Measurements from ENCODE around the gene RPIA. TPM values are rescaled to one million over a fixed set of nuclear protein-coding genes. Genes with fewer than 3 reads are reported as not detected.

RPIA gene
- total and polyA plus RNA-seq, 7 donors: 14.1 to 45.6 (median 21.2) TPM

GRCh38 chr2:88690591-88691338, 708 bp upstream of the RPIA start:
- peak in 2 of 4 donors; percentile 11 to 31 for ATAC-seq
- peak; percentile 41 to 61 for DNase-seq
- TF ChIP-seq, protein P1, sequence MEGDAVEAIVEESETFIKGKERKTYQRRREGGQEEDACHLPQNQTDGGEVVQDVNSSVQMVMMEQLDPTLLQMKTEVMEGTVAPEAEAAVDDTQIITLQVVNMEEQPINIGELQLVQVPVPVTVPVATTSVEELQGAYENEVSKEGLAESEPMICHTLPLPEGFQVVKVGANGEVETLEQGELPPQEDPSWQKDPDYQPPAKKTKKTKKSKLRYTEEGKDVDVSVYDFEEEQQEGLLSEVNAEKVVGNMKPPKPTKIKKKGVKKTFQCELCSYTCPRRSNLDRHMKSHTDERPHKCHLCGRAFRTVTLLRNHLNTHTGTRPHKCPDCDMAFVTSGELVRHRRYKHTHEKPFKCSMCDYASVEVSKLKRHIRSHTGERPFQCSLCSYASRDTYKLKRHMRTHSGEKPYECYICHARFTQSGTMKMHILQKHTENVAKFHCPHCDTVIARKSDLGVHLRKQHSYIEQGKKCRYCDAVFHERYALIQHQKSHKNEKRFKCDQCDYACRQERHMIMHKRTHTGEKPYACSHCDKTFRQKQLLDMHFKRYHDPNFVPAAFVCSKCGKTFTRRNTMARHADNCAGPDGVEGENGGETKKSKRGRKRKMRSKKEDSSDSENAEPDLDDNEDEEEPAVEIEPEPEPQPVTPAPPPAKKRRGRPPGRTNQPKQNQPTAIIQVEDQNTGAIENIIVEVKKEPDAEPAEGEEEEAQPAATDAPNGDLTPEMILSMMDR (IDR thresholded peaks at IDR 0.05): no peak
- peak overlapping the region; percentile 87 for H3K27ac ChIP-seq
- H3K27me3 ChIP-seq (ENCODE audit: insufficient read depth in 3 of 3, low read length in 2 of 3): no peaks in the 10 kb centered on the region
- peaks cover 0 to 11% of the 10 kb centered on the region in 2 donors for H3K36me3 ChIP-seq (ENCODE audit: insufficient read depth in 1 of 2, low read depth in 1 of 2)
- H3K4me1 ChIP-seq: peaks cover 43% of the 10 kb centered on the region
- no peaks in the 10 kb centered on the region for H3K9me3 ChIP-seq
- intact Hi-C loops (cut with DNase I): loop anchor here in 1 of 2 donors (5.0 kb wide), 1 partner anchor 47 kb away; no protein-coding TSS in a partner anchor
- 36 to 37% (median 36%) methylated on average over 20 of the region's 20 CpGs for WGBS, 3 donors
- H3K4me3 ChIP-seq: peak overlapping the region; percentile 80

DNA sequence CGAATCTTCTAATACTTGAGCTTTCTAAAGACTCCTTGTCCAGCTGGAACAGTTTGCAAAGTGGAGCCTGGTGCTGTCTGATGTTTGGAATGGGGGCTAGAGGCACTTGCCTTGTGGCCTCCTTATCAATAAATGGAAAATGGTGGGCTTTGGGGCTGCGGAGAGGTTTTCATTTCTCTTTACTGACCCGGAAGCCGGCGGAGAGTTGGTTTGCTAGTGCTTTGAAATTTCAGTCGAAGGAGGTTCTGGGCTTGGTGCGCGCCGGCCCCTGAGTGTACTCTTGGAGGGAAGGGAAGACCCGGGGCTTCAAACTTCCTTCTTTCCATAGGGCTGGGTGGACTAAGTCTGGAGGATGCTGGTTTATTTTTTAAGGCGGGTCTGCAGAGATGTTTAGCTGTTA, 714 bp downstream of the RPIA start:
- DNase-seq (peak in 1 of 2 donors; percentile 52), ATAC-seq (no peak)
- intact Hi-C loops (cut with DNase I): loop anchor here in 1 of 2 donors (5.0 kb wide), 1 partner anchor 45 kb away; no protein-coding TSS in a partner anchor
- Histone ChIP-seq H3K4me1 (peaks cover 48% of the 10 kb centered on the region), H3K27ac (peak overlapping the region; percentile 87), H3K4me3 (peak overlapping the region; percentile 80), H3K36me3 (ENCODE audit: insufficient read depth in 1 of 2, low read depth in 1 of 2) (peaks cover 0 to 3% of the 10 kb centered on the region in 2 donors), H3K9me3 (no peaks in the 10 kb centered on the region), H3K27me3 (ENCODE audit: insufficient read depth in 3 of 3, low read length in 2 of 3) (no peaks in the 10 kb centered on the region)
- WGBS, 3 donors: 2% methylated on average over 11 of the region's 11 CpGs
- TF ChIP-seq, protein P1 (IDR thresholded peaks at IDR 0.05): no peak

- TF ChIP-seq, protein P1 (IDR thresholded peaks at IDR 0.05): no peak
- DNase-seq: peak; percentile 62 to 75
- 35 to 51% (median 41%) methylated on average over 3 of the region's 3 CpGs for WGBS, 3 donors
- peak; percentile 66 to 77 (median 74) for ATAC-seq
- peaks cover 48% of the 10 kb centered on the region for H3K4me1 ChIP-seq
- H3K27ac ChIP-seq: peak overlapping the region; percentile 87
- intact Hi-C loops (cut with DNase I): loop anchor here in 1 of 2 donors (5.0 kb wide), 1 partner anchor 43 kb away; no protein-coding TSS in a partner anchor
- H3K4me3 ChIP-seq: peak overlapping the region; percentile 80
- H3K27me3 ChIP-seq (ENCODE audit: insufficient read depth in 3 of 3, low read length in 2 of 3): no peaks in the 10 kb centered on the region
- peaks cover 0 to 5% of the 10 kb centered on the region in 2 donors for H3K36me3 ChIP-seq (ENCODE audit: insufficient read depth in 1 of 2, low read depth in 1 of 2)
- no peaks in the 10 kb centered on the region for H3K9me3 ChIP-seq
These were observed 2.5 kb downstream of the RPIA start for GRCh38 chr2:88693911-88694414.

DNA sequence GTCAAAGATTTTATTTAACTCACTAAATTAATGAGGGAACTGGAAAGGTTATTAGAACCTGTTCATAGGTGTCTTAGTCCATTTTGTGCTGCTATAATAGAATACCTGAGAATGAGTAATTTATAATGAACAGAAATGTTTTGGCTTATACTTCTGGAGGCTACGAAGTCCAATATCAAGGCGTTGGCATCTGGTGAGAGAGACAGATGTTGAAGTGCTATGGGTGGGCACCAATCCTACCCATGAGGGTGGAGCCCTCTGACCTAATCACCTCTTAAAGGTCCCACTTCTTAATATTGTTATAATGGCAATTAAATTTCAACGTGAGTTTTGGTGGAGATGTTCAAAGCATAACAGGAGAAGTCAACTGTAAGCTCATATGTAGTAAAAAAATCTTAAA, 5.1 kb downstream of the RPIA start:
- WGBS, 3 donors: 66 to 79% (median 70%) methylated on average over 3 of the region's 3 CpGs
- H3K27me3 ChIP-seq (ENCODE audit: insufficient read depth in 3 of 3, low read length in 2 of 3): no peaks in the 10 kb centered on the region
- TF ChIP-seq, protein P1 (IDR thresholded peaks at IDR 0.05): no peak
- no peak for ATAC-seq
- peaks cover 37% of the 10 kb centered on the region for H3K4me1 ChIP-seq
- intact Hi-C loops (cut with DNase I): no loop called here
- no peak overlapping the region for H3K4me3 ChIP-seq
- no peak overlapping the region for H3K27ac ChIP-seq
- H3K9me3 ChIP-seq: no peaks in the 10 kb centered on the region
- no peak for DNase-seq
- peaks cover 8 to 25% of the 10 kb centered on the region in 2 donors for H3K36me3 ChIP-seq (ENCODE audit: insufficient read depth in 1 of 2, low read depth in 1 of 2)
